GM12872 (cell line): ENCODE measurements around the gene TXNDC12.

ENCODE experiments used
- CTCF ChIP-seq: IDR thresholded peaks from 3 replicates; pipeline ENCODE4 v1.5.1; 2011; ENCODE audit warnings: low read depth, mild to moderate bottlenecking, low read length, moderate library complexity; ENCODE audit not compliant: insufficient read depth

TXNDC12 gene

GRCh38 chr1:51976846-51977602 is 78.0 kb downstream of the TXNDC12 start:
- no peak for TF ChIP-seq CTCF

- no peak for TF ChIP-seq CTCF
Observed at GRCh38 chr1:51973587-51974474, 81.2 kb downstream of the TXNDC12 start.
